Lung (tissue), 12 donors: ENCODE results near the gene SLC39A7. TPM values are rescaled to one million over a fixed set of nuclear protein-coding genes. Genes with fewer than 3 reads are reported as not detected.
"Not testable (repeated sequence)": the region's sequence is repeated elsewhere in the genome, so short reads cannot be mapped to it uniquely, and the experiment has no call there.

Source experiments
- ATAC-seq: fragments of 200-7000 bp; cut with Tn5 transposase; one replicate; pipeline ENCODE4 v1.9.1; 2020; ENCODE audit warnings: moderate number of reproducible peaks; ENCODE audit not compliant: insufficient read depth, low FRiP score
- DNase-seq, 3 donors: peaks; one replicate each; pipeline ENCODE4 v3.0.0-alpha.2; 2013 to 2017
- H3K27ac ChIP-seq, 2 donors: one replicate each; pipeline ENCODE4 v1.5.1; 2013; ENCODE audit warnings: mild to moderate bottlenecking in 2 of 2, moderate library complexity in 2 of 2, control low read depth in 1 of 2, inconsistent platforms in 1 of 2, low read depth in 1 of 2, low read length in 1 of 2
- H3K27me3 ChIP-seq, 3 donors: one replicate each; pipeline ENCODE4 v1.5.1; 2013; ENCODE audit warnings: low read length in 2 of 3; ENCODE audit not compliant: control insufficient read depth in 3 of 3, insufficient read depth in 3 of 3
- H3K36me3 ChIP-seq, 4 donors: one replicate each; pipeline ENCODE4 v1.5.1; 2013; ENCODE audit warnings: low read length in 4 of 4, mild to moderate bottlenecking in 1 of 4, moderate library complexity in 1 of 4; ENCODE audit not compliant: control insufficient read depth in 4 of 4, insufficient read depth in 4 of 4
- H3K4me1 ChIP-seq, 5 donors: one replicate each; pipeline ENCODE4 v1.5.1; 2013; ENCODE audit warnings: low read length in 5 of 5, mild to moderate bottlenecking in 2 of 5, moderate library complexity in 1 of 5; ENCODE audit not compliant: control insufficient read depth in 5 of 5, insufficient read depth in 5 of 5
- H3K4me3 ChIP-seq: one replicate; pipeline ENCODE4 v1.5.1; 2013; ENCODE audit warnings: mild to moderate bottlenecking, control low read depth, moderate library complexity
- H3K9ac ChIP-seq, 2 donors: one replicate each; pipeline ENCODE4 v1.5.1; 2013; ENCODE audit warnings: low read length in 2 of 2, control low read depth in 1 of 2; ENCODE audit not compliant: insufficient read depth in 1 of 2
- H3K9me3 ChIP-seq, 4 donors: one replicate each; pipeline ENCODE4 v1.5.1; 2013; ENCODE audit warnings: low read length in 3 of 4, mild to moderate bottlenecking in 1 of 4, moderate library complexity in 1 of 4; ENCODE audit not compliant: control insufficient read depth in 4 of 4, insufficient read depth in 3 of 4
- WGBS, 2 donors: extraction: QIAGEN DNeasy Blood & Tissue Kit; methylation state at CpG; one replicate each; pipeline ENCODE4 v1.1.7; 2013; 5-methylcytosine and 5-hydroxymethylcytosine counted together
- polyA plus RNA-seq, 2 donors: library from polyadenylated mRNA; stranded (reverse); fragments of 200-250 nt; gene quantifications; one replicate each; pipeline ENCODE4 v1.2.1, GENCODE V29; 2013
- total RNA-seq, 2 donors: library from RNA; depleted of rRNA in 1 of 2; stranded (reverse); fragments of >200 nt in 1 of 2; gene quantifications; one replicate each; pipeline ENCODE4 v1.2.1, GENCODE V29; 2014 to 2021
- TF ChIP-seq, protein P1 (sequence below): IDR thresholded peaks from 2 replicates; pipeline ENCODE4 v1.5.1; 2012; ENCODE audit warnings: mild to moderate bottlenecking; ENCODE audit errors: control extremely low read depth, extremely low read depth
- donor health status: control.
- donor health status: control.
- donor health status: Bipolar disorder and iron deficiency.
- donor health status: healthy.
- donor health status: DM: yes; HTN: yes; CAD: no.

Gene SLC39A7
- total and polyA plus RNA-seq, 4 donors, result 53.6 to 164 (median 100) TPM

DNA sequence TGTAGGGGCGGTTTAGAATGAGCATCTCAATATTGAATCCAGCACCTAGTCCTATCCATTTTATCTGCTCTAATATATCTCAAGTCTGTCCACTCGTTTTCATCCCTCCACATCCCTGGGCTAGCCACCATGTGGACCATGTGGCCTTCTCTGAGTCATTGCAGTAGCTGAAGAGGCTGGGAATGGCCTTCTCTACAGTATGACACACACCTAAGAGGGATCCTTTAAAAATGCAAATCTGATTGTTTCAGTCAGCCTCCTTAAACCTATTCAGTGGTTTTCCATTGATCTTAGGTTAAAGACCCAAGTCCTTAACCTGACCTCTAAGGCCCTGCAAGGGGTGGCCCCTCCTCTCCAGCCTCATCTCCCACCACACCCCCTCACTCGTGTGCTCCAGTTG, 17.0 kb downstream of the SLC39A7 start:
- H3K9ac ChIP-seq, result no peak overlapping the region
- no peaks in the 10 kb centered on the region for H3K9me3 ChIP-seq
- no peak overlapping the region for H3K27ac ChIP-seq
- TF ChIP-seq, protein P1, sequence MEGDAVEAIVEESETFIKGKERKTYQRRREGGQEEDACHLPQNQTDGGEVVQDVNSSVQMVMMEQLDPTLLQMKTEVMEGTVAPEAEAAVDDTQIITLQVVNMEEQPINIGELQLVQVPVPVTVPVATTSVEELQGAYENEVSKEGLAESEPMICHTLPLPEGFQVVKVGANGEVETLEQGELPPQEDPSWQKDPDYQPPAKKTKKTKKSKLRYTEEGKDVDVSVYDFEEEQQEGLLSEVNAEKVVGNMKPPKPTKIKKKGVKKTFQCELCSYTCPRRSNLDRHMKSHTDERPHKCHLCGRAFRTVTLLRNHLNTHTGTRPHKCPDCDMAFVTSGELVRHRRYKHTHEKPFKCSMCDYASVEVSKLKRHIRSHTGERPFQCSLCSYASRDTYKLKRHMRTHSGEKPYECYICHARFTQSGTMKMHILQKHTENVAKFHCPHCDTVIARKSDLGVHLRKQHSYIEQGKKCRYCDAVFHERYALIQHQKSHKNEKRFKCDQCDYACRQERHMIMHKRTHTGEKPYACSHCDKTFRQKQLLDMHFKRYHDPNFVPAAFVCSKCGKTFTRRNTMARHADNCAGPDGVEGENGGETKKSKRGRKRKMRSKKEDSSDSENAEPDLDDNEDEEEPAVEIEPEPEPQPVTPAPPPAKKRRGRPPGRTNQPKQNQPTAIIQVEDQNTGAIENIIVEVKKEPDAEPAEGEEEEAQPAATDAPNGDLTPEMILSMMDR, result no peak
- H3K27me3 ChIP-seq, result no peaks in the 10 kb centered on the region
- H3K36me3 ChIP-seq, result no peaks in the 10 kb centered on the region
- 74 to 80% methylated on average over 3 of the region's 3 CpGs for WGBS, 2 donors
- H3K4me3 ChIP-seq, result no peak overlapping the region
- DNase-seq (no peak), ATAC-seq (no peak)
- peaks cover 0 to 19% (median 9%) of the 10 kb centered on the region in 5 donors for H3K4me1 ChIP-seq

DNA sequence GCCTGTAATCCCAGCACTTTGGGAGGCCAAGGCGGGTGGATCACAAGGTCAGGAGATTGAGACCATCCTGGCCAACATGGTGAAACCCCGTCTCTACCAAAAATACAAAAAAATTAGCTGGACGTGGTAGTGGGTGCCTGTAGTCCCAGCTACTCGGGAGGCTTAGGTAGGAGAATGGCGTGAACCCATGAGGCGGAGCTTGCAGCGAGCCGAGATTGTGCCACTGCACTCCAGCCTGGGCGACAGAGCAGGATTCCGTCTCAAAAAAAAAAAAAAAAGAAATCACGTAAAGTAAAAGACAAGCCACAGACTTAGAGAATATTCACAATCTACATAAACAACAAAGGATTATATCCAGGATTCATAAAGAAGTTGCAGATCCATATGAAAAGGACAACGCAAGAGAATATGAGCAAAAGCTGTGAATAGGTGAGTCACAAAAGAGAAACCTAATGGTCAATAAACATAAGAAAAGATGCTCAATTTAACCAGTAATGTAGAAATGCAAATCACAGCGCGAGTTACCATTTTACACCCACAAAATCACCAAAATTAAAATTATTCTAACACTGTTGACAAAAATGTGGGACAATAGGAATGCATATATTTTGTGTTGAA, 25.9 kb downstream of the SLC39A7 start:
- H3K27me3 ChIP-seq, H3K9me3 ChIP-seq, H3K4me3 ChIP-seq, H3K36me3 ChIP-seq, ATAC-seq, H3K4me1 ChIP-seq, DNase-seq, H3K9ac ChIP-seq, H3K27ac ChIP-seq: not testable (repeated sequence)
- WGBS, 2 donors, result 53 to 60% methylated on average over 14 of the region's 14 CpGs

DNA sequence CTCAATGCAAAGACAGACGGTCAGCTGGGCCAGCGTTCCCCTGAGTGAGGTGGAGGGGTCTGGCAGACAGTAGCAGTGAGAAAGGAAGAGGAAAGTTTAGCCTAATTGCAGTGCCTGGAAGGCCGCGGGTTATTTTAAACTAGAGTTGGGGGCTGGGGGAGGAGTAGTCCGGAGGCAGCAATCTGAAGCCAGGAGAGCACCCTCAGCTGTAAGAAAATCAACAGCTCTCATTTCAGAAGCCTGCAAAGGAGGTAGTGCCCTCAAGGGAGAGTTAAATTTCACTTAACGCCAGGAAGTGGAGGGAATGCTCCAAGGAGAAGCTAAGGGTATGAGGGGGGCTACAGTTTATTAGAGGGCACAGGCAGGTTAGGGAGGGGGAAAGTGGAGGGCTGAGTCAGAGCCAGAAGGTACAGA, 34.6 kb downstream of the SLC39A7 start:
- peak; percentile 24 to 65 (median 24) for DNase-seq
- TF ChIP-seq, protein P1, result no peak
- H3K27ac ChIP-seq, result no peak overlapping the region
- H3K27me3 ChIP-seq, result peaks cover 0 to 3% (median 0%) of the 10 kb centered on the region in 3 donors
- H3K9ac ChIP-seq, result no peak overlapping the region
- no peak for ATAC-seq
- H3K36me3 ChIP-seq, result no peaks in the 10 kb centered on the region
- WGBS, 2 donors, result 35 to 45% methylated on average over 6 of the region's 6 CpGs
- H3K9me3 ChIP-seq, result no peaks in the 10 kb centered on the region
- peaks cover 0 to 4% (median 0%) of the 10 kb centered on the region in 5 donors for H3K4me1 ChIP-seq
- H3K4me3 ChIP-seq, result no peak overlapping the region

DNA sequence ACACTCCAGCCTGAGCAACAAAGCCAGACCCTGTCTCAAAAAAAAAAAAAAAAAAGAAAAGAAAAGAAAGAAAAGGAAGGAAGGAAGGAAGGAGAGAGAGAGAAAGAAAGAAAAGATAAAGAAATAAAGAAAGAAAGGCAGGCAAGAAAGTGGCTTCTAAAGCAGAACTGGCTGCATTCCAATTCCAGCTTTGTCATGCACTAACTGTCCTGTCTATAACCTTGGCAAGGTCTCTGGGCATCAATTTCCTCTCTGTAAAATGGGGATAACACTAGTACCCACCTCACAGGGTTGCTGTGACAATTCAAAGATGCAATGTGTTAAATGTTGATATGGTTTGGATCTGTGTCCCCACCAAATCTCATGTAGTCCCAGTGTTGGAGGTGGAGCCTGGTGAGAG, 35.7 kb downstream of the SLC39A7 start:
- H3K27me3 ChIP-seq, result peaks cover 0 to 3% (median 0%) of the 10 kb centered on the region in 3 donors
- DNase-seq (no peak), ATAC-seq (no peak)
- H3K36me3 ChIP-seq, result no peaks in the 10 kb centered on the region
- H3K9me3 ChIP-seq, result no peaks in the 10 kb centered on the region
- TF ChIP-seq, protein P1, result no peak
- H3K4me1 ChIP-seq, result no peaks in the 10 kb centered on the region
- no peak overlapping the region for H3K4me3 ChIP-seq
- H3K27ac ChIP-seq, result no peak overlapping the region
- H3K9ac ChIP-seq, result no peak overlapping the region
